ENCODE measurements around the gene CDCA8. TPM values are rescaled to one million over a fixed set of nuclear protein-coding genes. Genes with fewer than 3 reads are reported as not detected.

Gene CDCA8
- total RNA-seq, 1 experiment from 2014 or later, result 51.7 TPM

DNA sequence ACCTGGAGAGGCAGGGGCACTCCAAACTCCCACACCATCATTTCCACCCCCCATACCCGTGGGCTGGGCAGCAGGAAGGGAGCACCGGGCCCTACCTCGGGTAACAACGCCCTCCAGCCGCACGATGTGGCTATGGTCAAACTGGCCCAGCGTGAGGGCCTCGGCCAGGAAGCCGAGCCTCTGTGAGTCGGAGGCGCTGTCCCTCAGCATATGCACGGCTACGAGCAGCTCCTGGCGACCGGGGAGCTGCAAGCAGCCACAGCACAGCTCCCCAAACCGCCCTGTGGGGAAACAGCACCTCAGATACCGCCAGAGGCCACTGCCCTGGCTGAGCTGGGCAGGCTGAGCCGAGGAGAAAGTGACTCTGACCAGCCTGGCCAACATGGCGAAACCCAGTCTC is 29.2 kb downstream of the CDCA8 start (continued):
- TF ChIP-seq, protein P1, sequence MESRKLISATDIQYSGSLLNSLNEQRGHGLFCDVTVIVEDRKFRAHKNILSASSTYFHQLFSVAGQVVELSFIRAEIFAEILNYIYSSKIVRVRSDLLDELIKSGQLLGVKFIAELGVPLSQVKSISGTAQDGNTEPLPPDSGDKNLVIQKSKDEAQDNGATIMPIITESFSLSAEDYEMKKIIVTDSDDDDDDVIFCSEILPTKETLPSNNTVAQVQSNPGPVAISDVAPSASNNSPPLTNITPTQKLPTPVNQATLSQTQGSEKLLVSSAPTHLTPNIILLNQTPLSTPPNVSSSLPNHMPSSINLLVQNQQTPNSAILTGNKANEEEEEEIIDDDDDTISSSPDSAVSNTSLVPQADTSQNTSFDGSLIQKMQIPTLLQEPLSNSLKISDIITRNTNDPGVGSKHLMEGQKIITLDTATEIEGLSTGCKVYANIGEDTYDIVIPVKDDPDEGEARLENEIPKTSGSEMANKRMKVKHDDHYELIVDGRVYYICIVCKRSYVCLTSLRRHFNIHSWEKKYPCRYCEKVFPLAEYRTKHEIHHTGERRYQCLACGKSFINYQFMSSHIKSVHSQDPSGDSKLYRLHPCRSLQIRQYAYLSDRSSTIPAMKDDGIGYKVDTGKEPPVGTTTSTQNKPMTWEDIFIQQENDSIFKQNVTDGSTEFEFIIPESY (IDR thresholded peaks at IDR 0.05; ENCODE audit: extremely low read depth, insufficient replicate concordance, low read length), result no peak
- TF ChIP-seq SP1 (IDR thresholded peaks at IDR 0.05; ENCODE audit: low read depth), result no peak

- Histone ChIP-seq H3K27me3 (ENCODE audit: insufficient read depth, low read length) (no peaks in the 10 kb centered on the region), H3K9ac (ENCODE audit: low read length) (no peak overlapping the region), H3K4me1 (ENCODE audit: control insufficient read depth in 1 of 2, insufficient read depth in 2 of 2, low read length in 2 of 2) (no peaks in the 10 kb centered on the region), H4K20me1 (ENCODE audit: insufficient read depth) (no peaks in the 10 kb centered on the region), H3K9me2 (ENCODE audit: insufficient read depth) (no peaks in the 10 kb centered on the region), H3K4me2 (ENCODE audit: low read length) (no peak overlapping the region), H3K4me3 (replicated peaks in 1 of 2; ENCODE audit: low read depth in 1 of 2, low read length in 2 of 2) (no peak overlapping the region), H3K9me3 (ENCODE audit: control insufficient read depth in 1 of 2, insufficient read depth in 1 of 2, low read depth in 1 of 2, low read length in 2 of 2) (no peaks in the 10 kb centered on the region), H3K27ac (ENCODE audit: low read depth, low read length) (no peak overlapping the region), H3K79me2 (ENCODE audit: insufficient read depth, low read length) (no peaks in the 10 kb centered on the region), H3K36me3 (ENCODE audit: control insufficient read depth in 1 of 2, insufficient read depth in 2 of 2, low read length in 2 of 2) (no peaks in the 10 kb centered on the region), H2AFZ (ENCODE audit: low read depth, low read length, poor library complexity, severe bottlenecking) (no peak overlapping the region)
- BruUV-seq (replicated peaks), result no TSS peak
- CTCF ChIA-PET, result no interaction called here
- no peak for DNase-seq (ENCODE audit: low read depth, low spot score)
- RAD21 ChIA-PET (ENCODE audit: low non-redundant PET in 1 of 2, low total read pairs in 2 of 2, uncharacterized antibody in 2 of 2, unreplicated experiment in 2 of 2), result no interaction called here
- POLR2A ChIA-PET, result no interaction called here
- intact Hi-C loops (cut with micrococcal nuclease), result no loop called here
- ATAC-seq, result no peak
- no peak for TF ChIP-seq FOSL1 (IDR thresholded peaks at IDR 0.05; ENCODE audit: low read depth)
- TF ChIP-seq MAX (IDR thresholded peaks at IDR 0.05), result no peak
- TF ChIP-seq CTCF (IDR thresholded peaks at IDR 0.05 in 2 of 3, conservative IDR thresholded peaks at IDR 0.05 in 1 of 3; ENCODE audit: borderline replicate concordance in 1 of 3, insufficient read depth in 1 of 3, low read depth in 2 of 3, low read length in 2 of 3), result no peak
- TF ChIP-seq CEBPB (IDR thresholded peaks at IDR 0.05; ENCODE audit: low read depth), result no peak
- TF ChIP-seq CBX3 (IDR thresholded peaks at IDR 0.05; ENCODE audit: low read depth), result no peak
- TF ChIP-seq EZH2phosphoT487 (IDR thresholded peaks at IDR 0.05; ENCODE audit: borderline replicate concordance), result no peak
- TF ChIP-seq REST (IDR thresholded peaks at IDR 0.05; ENCODE audit: low read depth), result no peak
- TF ChIP-seq RAD21 (IDR thresholded peaks at IDR 0.05; ENCODE audit: low read depth), result no peak
- no peak for TF ChIP-seq SP1 (IDR thresholded peaks at IDR 0.05; ENCODE audit: low read depth)
- TF ChIP-seq, protein P1 (IDR thresholded peaks at IDR 0.05; ENCODE audit: extremely low read depth, insufficient replicate concordance, low read length), result no peak
- no peak for TF ChIP-seq JUND (IDR thresholded peaks at IDR 0.05)
- no peak for TF ChIP-seq POLR2A (IDR thresholded peaks at IDR 0.05; ENCODE audit: borderline replicate concordance, extremely low read depth, insufficient read depth, insufficient read length)
- no peak for TF ChIP-seq ELF1 (IDR thresholded peaks at IDR 0.05; ENCODE audit: borderline replicate concordance, low read depth)
- no peak for TF ChIP-seq SRF (IDR thresholded peaks at IDR 0.05; ENCODE audit: low read depth)
Measured at GRCh38 chr1:37722181-37723071, 30.1 kb downstream of the CDCA8 start.
